HG02973 (cell line): ENCODE results near the gene CUL9.
"Not testable (repeated sequence)": the region's sequence is repeated elsewhere in the genome, so short reads cannot be mapped to it uniquely, and the experiment has no call there.

Experiments
- ATAC-seq: cut with Tn5 transposase; IDR thresholded peaks from one replicate; pipeline ENCODE4 v1.9.1; 2021; ENCODE audit warnings: moderate library complexity; ENCODE audit not compliant: unreplicated experiment

The CUL9 gene

GRCh38 chr6:43181942-43182860 lies at the start of gene CUL9:
TSS of gene CUL9 (plus strand) at chr6:43182196. CDS start at chr6:43184311, 2,115 bp downstream.
- peak; percentile 80 for ATAC-seq

DNA sequence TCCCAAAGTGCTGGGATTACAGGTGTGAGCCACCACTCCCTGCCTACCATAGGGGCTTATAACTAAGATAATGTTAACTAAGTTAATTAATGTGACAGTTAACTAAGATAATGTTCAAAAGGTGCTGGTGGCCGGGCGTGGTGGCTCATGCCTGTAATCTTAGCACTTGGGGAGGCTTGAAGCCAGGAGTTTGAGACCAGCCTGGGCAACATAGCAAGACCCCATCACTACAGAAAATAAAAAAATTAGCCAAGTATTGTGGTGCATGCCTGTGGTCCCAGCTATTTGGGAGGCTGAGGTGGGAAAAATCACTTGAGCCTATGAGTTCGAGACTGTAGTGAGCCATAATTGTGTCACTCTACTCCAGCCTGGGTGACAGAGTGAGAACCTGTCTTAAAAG lies 43.7 kb upstream of the CUL9 start:
- ATAC-seq, result no peak

- ATAC-seq, result not testable (repeated sequence)
Observed at GRCh38 chr6:43139973-43140372, 42.0 kb upstream of the CUL9 start.

- ATAC-seq, result no peak
Observed at GRCh38 chr6:43141644-43142043, 40.4 kb upstream of the CUL9 start.

DNA sequence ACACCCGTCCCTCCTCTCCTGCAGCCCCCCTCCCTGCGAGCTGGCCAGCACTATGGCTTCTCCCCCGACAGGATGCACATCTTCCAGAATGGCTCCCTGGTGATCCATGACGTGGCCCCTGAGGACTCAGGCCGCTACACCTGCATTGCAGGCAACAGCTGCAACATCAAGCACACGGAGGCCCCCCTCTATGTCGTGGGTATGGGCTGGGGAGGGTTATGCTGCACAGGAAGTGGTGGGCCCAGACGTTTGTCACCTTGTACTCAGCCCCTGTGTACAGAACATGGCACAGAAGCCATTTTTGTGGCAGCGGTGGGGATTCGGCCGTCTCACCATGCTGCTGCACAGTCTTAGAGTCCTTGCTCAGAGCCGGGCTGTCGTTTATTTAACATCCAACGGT lies 39.9 kb upstream of the CUL9 start:
- no peak for ATAC-seq

GRCh38 chr6:43143235-43144128 lies 38.5 kb upstream of the CUL9 start:
- no peak for ATAC-seq

DNA sequence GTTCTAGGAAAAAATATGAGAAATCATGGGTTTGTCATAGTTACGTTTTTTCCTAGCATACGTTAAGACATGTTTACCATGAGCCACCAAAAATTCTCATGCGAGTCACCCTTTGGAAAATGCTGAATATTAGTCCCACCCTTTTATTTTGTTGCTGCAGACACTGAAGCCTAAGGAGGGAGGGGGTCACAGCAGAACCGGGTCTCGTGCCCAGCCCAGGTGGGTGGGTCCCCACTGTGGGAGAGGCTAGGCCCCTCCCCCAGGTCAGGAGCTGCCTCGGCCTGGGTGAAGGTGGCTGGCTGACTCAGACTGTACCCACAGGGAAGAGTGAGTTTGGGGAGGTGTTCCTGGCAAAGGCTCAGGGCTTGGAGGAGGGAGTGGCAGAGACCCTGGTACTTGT lies 37.1 kb upstream of the CUL9 start:
- no peak for ATAC-seq

GRCh38 chr6:43146261-43146660 lies 35.7 kb upstream of the CUL9 start:
- ATAC-seq, result no peak

GRCh38 chr6:43146709-43147688 lies 35.0 kb upstream of the CUL9 start:
- no peak for ATAC-seq

DNA sequence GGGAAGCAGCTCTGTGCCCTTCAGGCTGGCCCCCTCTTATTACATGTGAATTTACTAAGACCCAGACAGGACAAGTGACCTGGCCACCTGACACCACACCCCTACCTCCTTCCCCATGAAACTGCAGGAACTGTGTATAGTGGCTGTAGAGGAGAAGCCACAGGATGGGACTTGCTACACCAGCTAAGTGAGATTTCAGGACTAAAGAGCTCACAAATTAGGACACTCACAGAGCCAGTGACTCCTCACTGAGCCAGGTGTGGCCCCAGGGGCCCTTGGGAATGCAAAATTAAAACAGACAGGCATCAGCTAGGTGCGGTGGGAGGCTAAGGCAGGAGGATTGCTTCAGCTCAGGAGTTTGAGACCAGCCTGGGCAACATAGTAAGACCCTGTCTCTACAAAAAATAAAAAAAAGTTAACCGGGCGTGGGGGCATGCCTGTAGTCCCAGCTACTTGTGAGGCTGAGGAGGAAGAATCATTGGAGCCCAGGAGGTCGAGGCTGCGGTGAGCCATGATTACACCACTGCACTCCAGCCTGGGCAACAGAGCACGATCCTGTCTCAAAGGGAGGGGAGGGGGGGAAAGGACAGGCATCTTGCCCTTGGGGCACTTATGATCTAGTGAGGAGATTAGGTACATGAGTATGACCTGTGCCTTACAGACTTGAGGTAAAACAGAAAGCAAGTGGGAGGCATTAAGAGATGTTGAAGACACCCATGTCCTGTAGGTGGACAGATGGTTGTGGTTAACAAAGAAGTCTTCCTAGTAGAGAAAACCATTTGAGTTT lies 34.1 kb upstream of the CUL9 start:
- no peak for ATAC-seq

DNA sequence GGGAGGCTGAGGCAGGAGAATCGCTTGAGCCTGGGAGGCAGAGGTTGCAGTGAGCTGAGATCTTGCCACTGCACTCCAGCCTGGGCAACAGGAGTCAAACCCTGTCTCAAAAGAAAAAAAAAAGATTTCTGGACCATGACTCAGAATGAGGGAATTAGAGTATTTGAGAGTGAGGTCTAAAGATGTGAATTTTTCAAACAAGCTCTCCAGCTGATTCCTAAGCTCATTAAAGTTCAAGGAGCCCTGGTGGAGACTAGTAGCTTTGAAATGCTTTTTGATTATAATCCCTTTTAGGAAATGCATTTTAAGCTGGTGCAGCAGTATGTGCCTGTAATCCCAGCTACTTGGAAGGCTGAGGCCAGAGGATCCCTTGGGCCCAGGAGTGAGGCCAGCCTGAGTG lies 32.7 kb upstream of the CUL9 start:
- no peak for ATAC-seq

- ATAC-seq, result no peak
Observed at GRCh38 chr6:43150051-43150751, 31.8 kb upstream of the CUL9 start.

- no peak for ATAC-seq
Observed at GRCh38 chr6:43159599-43159998, 22.4 kb upstream of the CUL9 start.

- no peak for ATAC-seq
Observed at GRCh38 chr6:43163899-43164298, 18.1 kb upstream of the CUL9 start.

- no peak for ATAC-seq
Observed at GRCh38 chr6:43170417-43170930, 11.5 kb upstream of the CUL9 start.

- peak; percentile 57 for ATAC-seq
Observed at GRCh38 chr6:43170931-43171706, 10.9 kb upstream of the CUL9 start, which contains the start of gene SRF. TSS of gene SRF (plus strand) at chr6:43171269. CDS start at chr6:43171657, 388 bp downstream.

DNA sequence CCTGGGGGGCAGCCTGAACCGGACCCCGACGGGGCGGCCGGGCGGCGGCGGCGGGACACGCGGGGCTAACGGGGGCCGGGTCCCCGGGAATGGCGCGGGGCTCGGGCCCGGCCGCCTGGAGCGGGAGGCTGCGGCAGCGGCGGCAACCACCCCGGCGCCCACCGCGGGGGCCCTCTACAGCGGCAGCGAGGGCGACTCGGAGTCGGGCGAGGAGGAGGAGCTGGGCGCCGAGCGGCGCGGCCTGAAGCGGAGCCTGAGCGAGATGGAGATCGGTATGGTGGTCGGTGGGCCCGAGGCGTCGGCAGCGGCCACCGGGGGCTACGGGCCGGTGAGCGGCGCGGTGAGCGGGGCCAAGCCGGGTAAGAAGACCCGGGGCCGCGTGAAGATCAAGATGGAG lies 10.3 kb upstream of the CUL9 start:
- peak; percentile 2 for ATAC-seq
